HCT116 (cell line): ENCODE results near the gene RAI14. TPM values are rescaled to one million over a fixed set of nuclear protein-coding genes. Genes with fewer than 3 reads are reported as not detected.

Experiments used
- ATAC-seq: fragments of 200-7000 bp; cut with Tn5 transposase; 2 replicates; pipeline ENCODE4 v1.9.1; 2020; ENCODE audit warnings: mild to moderate bottlenecking, moderate library complexity
- BruUV-seq: library from RNA; stranded (reverse); fragments of 400-500 nt; replicated peaks from 2 replicates; lab custom pipeline; 2021; lab: Mats Ljungman, UMichigan
- CTCF ChIA-PET: fragments of 300-600 bp; sonication (Branson Sonifier 250); formaldehyde crosslinking; loops from one replicate; lab custom pipeline; 2021; ENCODE audit warnings: antibody characterized with exemption; lab: Charles Lee
- POLR2A ChIA-PET: fragments of 300-600, 350-600 bp; sonication (Branson Sonifier 250); formaldehyde crosslinking; loops from one replicate; lab custom pipeline; 2021; ENCODE audit warnings: antibody characterized with exemption; lab: Charles Lee
- RAD21 ChIA-PET, 2 experiments: fragments of 300-600 bp; sonication (Branson Sonifier 250); formaldehyde crosslinking; loops; one replicate each; lab custom pipeline; 2023; ENCODE audit warnings: low total read pairs in 2 of 2; ENCODE audit not compliant: uncharacterized antibody in 2 of 2, unreplicated experiment in 2 of 2, low non-redundant PET in 1 of 2; lab: Charles Lee
- DNase-seq: peaks from one replicate; pipeline ENCODE4 v3.0.0-alpha.2; 2010; ENCODE audit warnings: low read depth, low spot score
- H2AFZ ChIP-seq: fragments of 200-600 bp; shearing (Covaris generic), sonication (generic); 2 replicates; pipeline ENCODE4 v1.6.1; 2017; ENCODE audit warnings: low read depth, mixed run types, mixed read lengths, antibody characterized with exemption, low read length; ENCODE audit not compliant: poor library complexity, severe bottlenecking
- H3K27ac ChIP-seq: 2 replicates; pipeline ENCODE4 v1.5.1; 2012; ENCODE audit warnings: low read depth, low read length
- H3K27me3 ChIP-seq: fragments of 200-600 bp; sonication (generic); 2 replicates; pipeline ENCODE4 v1.6.1; 2016; ENCODE audit warnings: mixed run types, low read length, mixed read lengths; ENCODE audit not compliant: insufficient read depth
- H3K36me3 ChIP-seq, 2 experiments: fragments of 200-500 bp in 1 of 2; fragments of 200-600 bp in 1 of 2; sonication (Bioruptor generic) in 1 of 2; sonication (generic) in 1 of 2; 2 replicates each; pipeline versions ENCODE4 v1.5.1 to v1.6.1; 2014 to 2016; ENCODE audit warnings: low read length in 2 of 2, inconsistent platforms in 1 of 2, mixed read lengths in 1 of 2, mixed run types in 1 of 2; ENCODE audit not compliant: insufficient read depth in 2 of 2, control insufficient read depth in 1 of 2
- H3K4me1 ChIP-seq, 2 experiments: fragments of 200-600 bp in 1 of 2; sonication (generic) in 1 of 2; 2 replicates each; pipeline versions ENCODE4 v1.5.1 to v1.6.1; 2012 to 2017; ENCODE audit warnings: low read length in 2 of 2, inconsistent platforms in 1 of 2, mild to moderate bottlenecking in 1 of 2, mixed read lengths in 1 of 2, mixed run types in 1 of 2, moderate library complexity in 1 of 2; ENCODE audit not compliant: insufficient read depth in 2 of 2, control insufficient read depth in 1 of 2
- H3K4me2 ChIP-seq: fragments of 200-600 bp; sonication (generic); 2 replicates; pipeline ENCODE4 v1.6.1; 2017; ENCODE audit warnings: mixed run types, low read length, mixed read lengths
- H3K4me3 ChIP-seq, 2 experiments: fragments of 200-600 bp in 1 of 2; sonication (generic) in 1 of 2; replicated peaks in 1 of 2; 2 replicates each; pipeline ENCODE4 v1.5.1; 2011 to 2016; ENCODE audit warnings: low read length in 2 of 2, control low read depth in 1 of 2, low read depth in 1 of 2, mild to moderate bottlenecking in 1 of 2, mixed read lengths in 1 of 2, mixed run types in 1 of 2
- H3K79me2 ChIP-seq: fragments of 200-600 bp; sonication (generic); 2 replicates; pipeline ENCODE4 v1.6.1; 2017; ENCODE audit warnings: mild to moderate bottlenecking, mixed run types, low read length, moderate library complexity, mixed read lengths; ENCODE audit not compliant: insufficient read depth
- H3K9ac ChIP-seq: fragments of 200-600 bp; sonication (generic); 2 replicates; pipeline ENCODE4 v1.6.1; 2016; ENCODE audit warnings: low read length, mixed read lengths
- H3K9me2 ChIP-seq: fragments of 200-600 bp; sonication (generic), shearing (Covaris generic); 2 replicates; pipeline ENCODE4 v1.6.1; 2017; ENCODE audit warnings: mixed run types, mild to moderate bottlenecking, moderate library complexity; ENCODE audit not compliant: insufficient read depth
- H3K9me3 ChIP-seq, 2 experiments: fragments of 200-500 bp in 1 of 2; fragments of 200-600 bp in 1 of 2; sonication (Bioruptor generic) in 1 of 2; sonication (generic) in 1 of 2; 2 replicates each; pipeline ENCODE4 v1.6.1; 2014 to 2017; ENCODE audit warnings: low read length in 2 of 2, mixed read lengths in 2 of 2, inconsistent platforms in 1 of 2, low read depth in 1 of 2, mild to moderate bottlenecking in 1 of 2, mixed run types in 1 of 2, moderate library complexity in 1 of 2; ENCODE audit not compliant: control insufficient read depth in 1 of 2, insufficient read depth in 1 of 2
- H4K20me1 ChIP-seq: fragments of 200-600 bp; sonication (generic), shearing (Covaris generic); 2 replicates; pipeline ENCODE4 v1.6.1; 2017; ENCODE audit warnings: mixed run types, mild to moderate bottlenecking, moderate library complexity; ENCODE audit not compliant: insufficient read depth
- CBX3 ChIP-seq: IDR thresholded peaks from 2 replicates; pipeline ENCODE4 v1.6.1; 2012; ENCODE audit warnings: low read depth
- CEBPB ChIP-seq: IDR thresholded peaks from 2 replicates; pipeline ENCODE4 v1.6.1; 2012; ENCODE audit warnings: low read depth
- ELF1 ChIP-seq: IDR thresholded peaks from 2 replicates; pipeline ENCODE4 v1.6.1; 2012; ENCODE audit warnings: low read depth, borderline replicate concordance
- EZH2 ChIP-seq: fragments of 200-600 bp; sonication (generic); IDR thresholded peaks from 2 replicates; pipeline ENCODE4 v1.6.1; 2017; ENCODE audit warnings: antibody characterized with exemption, mixed run types
- EZH2phosphoT487 ChIP-seq: fragments of 200-600 bp; IDR thresholded peaks from 2 replicates; pipeline ENCODE4 v1.6.1; 2018; ENCODE audit warnings: antibody characterized with exemption, borderline replicate concordance
- FOSL1 ChIP-seq: IDR thresholded peaks from 2 replicates; pipeline ENCODE4 v1.6.1; 2012; ENCODE audit warnings: low read depth
- POLR2A ChIP-seq: IDR thresholded peaks from 2 replicates; pipeline ENCODE4 v1.7.0; 2011; ENCODE audit warnings: borderline replicate concordance; ENCODE audit not compliant: insufficient read depth, insufficient read length; ENCODE audit errors: extremely low read depth
- RAD21 ChIP-seq: IDR thresholded peaks from 2 replicates; pipeline ENCODE4 v1.6.1; 2012; ENCODE audit warnings: low read depth, mild to moderate bottlenecking
- SIN3A ChIP-seq: IDR thresholded peaks from 2 replicates; pipeline ENCODE4 v1.6.1; 2012; ENCODE audit warnings: low read depth
- SP1 ChIP-seq: IDR thresholded peaks from 2 replicates; pipeline ENCODE4 v1.6.1; 2012; ENCODE audit warnings: low read depth
- SRF ChIP-seq: IDR thresholded peaks from 2 replicates; pipeline ENCODE4 v1.6.1; 2012; ENCODE audit warnings: low read depth
- TCF7L2 ChIP-seq: IDR thresholded peaks from 2 replicates; pipeline ENCODE4 v1.7.0; 2011; ENCODE audit warnings: borderline replicate concordance, inconsistent platforms; ENCODE audit not compliant: insufficient read depth, insufficient read length; ENCODE audit errors: extremely low read depth
- YY1 ChIP-seq: IDR thresholded peaks from 2 replicates; pipeline ENCODE4 v1.6.1; 2011; ENCODE audit warnings: low read length, low read depth, moderate library complexity, mild to moderate bottlenecking; ENCODE audit not compliant: insufficient replicate concordance; ENCODE audit errors: extremely low read depth
- ZFX ChIP-seq: fragments of 450-650 bp; IDR thresholded peaks from 2 replicates; pipeline ENCODE4 v1.6.1; 2017
- ZNF274 ChIP-seq: fragments of 200-500 bp; sonication (Bioruptor generic); IDR thresholded peaks from 2 replicates; pipeline ENCODE4 v1.6.1; 2014; ENCODE audit warnings: mild to moderate bottlenecking, low read depth, low read length, inconsistent platforms
- intact Hi-C: fragments of 100-400 bp; cut with micrococcal nuclease; formaldehyde crosslinking; loops from 2 replicates; pipeline ENCODE4 v1.10.0; 2022
- total RNA-seq: library from RNA; stranded (reverse); gene quantifications from one replicate; pipeline ENCODE4 v1.2.1, GENCODE V29; 2021; ENCODE audit not compliant: unreplicated experiment
- TF ChIP-seq, protein P1 (sequence below): IDR thresholded peaks from 2 replicates; pipeline ENCODE4 v1.6.1; 2011; ENCODE audit warnings: mild to moderate bottlenecking, low read length, moderate library complexity; ENCODE audit not compliant: insufficient replicate concordance; ENCODE audit errors: extremely low read depth
- TF ChIP-seq, protein P2 (sequence below), 3 experiments: fragments of 200-600 bp in 1 of 3; sonication (generic) in 1 of 3; IDR thresholded peaks in 2 of 3; conservative IDR thresholded peaks in 1 of 3; 2 replicates each; pipeline ENCODE4 v1.5.1; 2012 to 2017; ENCODE audit warnings: low read depth in 2 of 3, low read length in 2 of 3, antibody characterized with exemption in 1 of 3, borderline replicate concordance in 1 of 3, control low read depth in 1 of 3, mild to moderate bottlenecking in 1 of 3, mixed read lengths in 1 of 3, mixed run types in 1 of 3, moderate library complexity in 1 of 3; ENCODE audit not compliant: insufficient read depth in 1 of 3
- TF ChIP-seq, protein P3 (sequence below): IDR thresholded peaks from 2 replicates; pipeline ENCODE4 v1.6.1; 2012

RAI14 gene
- total RNA-seq, 1 experiment from 2014 or later: 47.9 TPM

DNA sequence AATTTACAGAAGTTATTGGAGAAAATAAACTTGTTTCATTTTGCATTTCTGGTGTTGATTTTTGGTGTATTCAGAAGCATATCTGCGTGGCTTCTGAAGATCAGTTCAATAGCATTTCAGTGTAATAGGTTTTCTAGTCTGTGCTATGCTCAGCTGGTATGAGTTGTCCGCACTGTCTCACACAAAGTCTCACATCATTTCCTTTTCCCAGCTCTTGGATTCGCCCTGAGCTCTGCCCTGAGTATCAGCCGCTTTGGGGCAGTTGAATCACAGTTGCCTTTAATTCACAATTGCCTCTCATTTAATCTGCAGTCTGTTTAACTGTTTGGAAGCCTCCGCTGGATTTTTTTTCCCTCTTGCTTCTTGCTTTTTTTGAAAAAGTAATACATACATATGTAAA lies 176.4 kb downstream of the RAI14 start:
- no peaks in the 10 kb centered on the region for H3K4me1 ChIP-seq
- no peak for DNase-seq
- H4K20me1 ChIP-seq: no peaks in the 10 kb centered on the region
- ChIA-PET CTCF (no interaction called here), RAD21 (interaction anchor here in 1 of 2 experiments (0.6 kb wide), 1 partner anchor 221 kb away, joined by 3 read pairs; no protein-coding TSS in a partner anchor), POLR2A (no interaction called here)
- no TSS peak for BruUV-seq
- no peaks in the 10 kb centered on the region for H3K79me2 ChIP-seq
- no peak overlapping the region for H2AFZ ChIP-seq
- intact Hi-C loops: no loop called here
- H3K9me3 ChIP-seq: no peaks in the 10 kb centered on the region
- no peak overlapping the region for H3K9ac ChIP-seq
- no peak for TF ChIP-seq EZH2
- TF ChIP-seq ZNF274: no peak
- no peaks in the 10 kb centered on the region for H3K27me3 ChIP-seq
- H3K4me2 ChIP-seq: no peak overlapping the region
- H3K27ac ChIP-seq: no peak overlapping the region
- peaks cover under 1 to 2% of the 10 kb centered on the region in 2 experiments; a peak in 3 of 4 replicates for H3K36me3 ChIP-seq
- H3K9me2 ChIP-seq: no peaks in the 10 kb centered on the region
- no peak overlapping the region for H3K4me3 ChIP-seq
- ATAC-seq: no peak

DNA sequence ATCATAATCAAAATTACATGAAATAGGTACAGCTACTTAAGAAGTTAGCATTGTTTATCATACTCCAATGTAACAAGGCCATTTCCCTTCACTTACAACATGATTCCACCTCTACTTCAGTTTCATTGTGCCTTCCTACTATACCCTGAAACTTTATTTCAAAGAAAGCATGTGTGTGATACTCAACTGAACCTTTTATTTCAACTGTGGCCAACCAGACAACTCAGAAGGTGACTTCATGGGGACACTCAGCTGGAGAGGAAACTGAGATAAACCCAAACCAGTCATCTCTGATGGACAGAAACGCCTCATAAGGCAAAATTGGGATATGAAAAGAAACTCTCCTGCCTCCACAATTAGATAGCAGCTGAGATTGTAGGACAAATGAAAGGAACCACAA lies 177.0 kb downstream of the RAI14 start:
- no peaks in the 10 kb centered on the region for H3K4me1 ChIP-seq
- H3K9me2 ChIP-seq: no peaks in the 10 kb centered on the region
- H2AFZ ChIP-seq: no peak overlapping the region
- intact Hi-C loops: no loop called here
- H3K79me2 ChIP-seq: no peaks in the 10 kb centered on the region
- ChIA-PET POLR2A (no interaction called here), CTCF (no interaction called here), RAD21 (no interaction called here)
- TF ChIP-seq RAD21 (no peak), CBX3 (no peak), TCF7L2 (no peak), CEBPB (no peak), ZFX (no peak), POLR2A (no peak), EZH2phosphoT487 (no peak), EZH2 (no peak), SRF (no peak), FOSL1 (no peak), ZNF274 (no peak), YY1 (no peak), ELF1 (no peak), SIN3A (no peak), SP1 (no peak)
- TF ChIP-seq, protein P1, sequence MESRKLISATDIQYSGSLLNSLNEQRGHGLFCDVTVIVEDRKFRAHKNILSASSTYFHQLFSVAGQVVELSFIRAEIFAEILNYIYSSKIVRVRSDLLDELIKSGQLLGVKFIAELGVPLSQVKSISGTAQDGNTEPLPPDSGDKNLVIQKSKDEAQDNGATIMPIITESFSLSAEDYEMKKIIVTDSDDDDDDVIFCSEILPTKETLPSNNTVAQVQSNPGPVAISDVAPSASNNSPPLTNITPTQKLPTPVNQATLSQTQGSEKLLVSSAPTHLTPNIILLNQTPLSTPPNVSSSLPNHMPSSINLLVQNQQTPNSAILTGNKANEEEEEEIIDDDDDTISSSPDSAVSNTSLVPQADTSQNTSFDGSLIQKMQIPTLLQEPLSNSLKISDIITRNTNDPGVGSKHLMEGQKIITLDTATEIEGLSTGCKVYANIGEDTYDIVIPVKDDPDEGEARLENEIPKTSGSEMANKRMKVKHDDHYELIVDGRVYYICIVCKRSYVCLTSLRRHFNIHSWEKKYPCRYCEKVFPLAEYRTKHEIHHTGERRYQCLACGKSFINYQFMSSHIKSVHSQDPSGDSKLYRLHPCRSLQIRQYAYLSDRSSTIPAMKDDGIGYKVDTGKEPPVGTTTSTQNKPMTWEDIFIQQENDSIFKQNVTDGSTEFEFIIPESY: no peak
- TF ChIP-seq, protein P2, sequence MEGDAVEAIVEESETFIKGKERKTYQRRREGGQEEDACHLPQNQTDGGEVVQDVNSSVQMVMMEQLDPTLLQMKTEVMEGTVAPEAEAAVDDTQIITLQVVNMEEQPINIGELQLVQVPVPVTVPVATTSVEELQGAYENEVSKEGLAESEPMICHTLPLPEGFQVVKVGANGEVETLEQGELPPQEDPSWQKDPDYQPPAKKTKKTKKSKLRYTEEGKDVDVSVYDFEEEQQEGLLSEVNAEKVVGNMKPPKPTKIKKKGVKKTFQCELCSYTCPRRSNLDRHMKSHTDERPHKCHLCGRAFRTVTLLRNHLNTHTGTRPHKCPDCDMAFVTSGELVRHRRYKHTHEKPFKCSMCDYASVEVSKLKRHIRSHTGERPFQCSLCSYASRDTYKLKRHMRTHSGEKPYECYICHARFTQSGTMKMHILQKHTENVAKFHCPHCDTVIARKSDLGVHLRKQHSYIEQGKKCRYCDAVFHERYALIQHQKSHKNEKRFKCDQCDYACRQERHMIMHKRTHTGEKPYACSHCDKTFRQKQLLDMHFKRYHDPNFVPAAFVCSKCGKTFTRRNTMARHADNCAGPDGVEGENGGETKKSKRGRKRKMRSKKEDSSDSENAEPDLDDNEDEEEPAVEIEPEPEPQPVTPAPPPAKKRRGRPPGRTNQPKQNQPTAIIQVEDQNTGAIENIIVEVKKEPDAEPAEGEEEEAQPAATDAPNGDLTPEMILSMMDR (IDR thresholded peaks at IDR 0.05 in 2 of 3, conservative IDR thresholded peaks at IDR 0.05 in 1 of 3; ENCODE audit: borderline replicate concordance in 1 of 3, insufficient read depth in 1 of 3, low read depth in 2 of 3, low read length in 2 of 3): no peak
- TF ChIP-seq, protein P3, sequence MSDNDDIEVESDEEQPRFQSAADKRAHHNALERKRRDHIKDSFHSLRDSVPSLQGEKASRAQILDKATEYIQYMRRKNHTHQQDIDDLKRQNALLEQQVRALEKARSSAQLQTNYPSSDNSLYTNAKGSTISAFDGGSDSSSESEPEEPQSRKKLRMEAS: no peak
- peaks cover 0 to 2% of the 10 kb centered on the region in 2 experiments; a peak in 2 of 4 replicates for H3K36me3 ChIP-seq
- H3K9ac ChIP-seq: no peak overlapping the region
- H4K20me1 ChIP-seq: no peaks in the 10 kb centered on the region
- no peak overlapping the region for H3K27ac ChIP-seq
- no peak overlapping the region for H3K4me3 ChIP-seq
- H3K9me3 ChIP-seq: no peaks in the 10 kb centered on the region
- ATAC-seq (no peak), DNase-seq (no peak)
- no peaks in the 10 kb centered on the region for H3K27me3 ChIP-seq
- no TSS peak for BruUV-seq
- H3K4me2 ChIP-seq: no peak overlapping the region
